HepG2 (cell line): ENCODE measurements around the gene CBX2. TPM values are rescaled to one million over a fixed set of nuclear protein-coding genes. Genes with fewer than 3 reads are reported as not detected.

Experiments used
- ARHGAP35 ChIP-seq: sonication (generic); formaldehyde crosslinking; IDR thresholded peaks from 2 replicates; pipeline ENCODE4 v1.9.0; 2022; ENCODE audit warnings: mild to moderate bottlenecking, inconsistent platforms, moderate library complexity, missing genetic modification reagents, borderline replicate concordance
- BCL6 ChIP-seq: IDR thresholded peaks from 2 replicates; pipeline ENCODE4 v1.6.1; 2016; ENCODE audit warnings: missing genetic modification reagents, missing compliant biosample characterization
- IKZF1 ChIP-seq: fragments of 450-650 bp; IDR thresholded peaks from 2 replicates; pipeline ENCODE4 v1.7.1; 2016
- KDM3A ChIP-seq: IDR thresholded peaks from 2 replicates; pipeline ENCODE4 v1.6.1; 2018; ENCODE audit warnings: low read depth, missing compliant biosample characterization
- KLF16 ChIP-seq, 2 experiments: sonication (generic) in 1 of 2; formaldehyde crosslinking in 1 of 2; IDR thresholded peaks; 2 replicates each; pipeline versions ENCODE4 v1.6.1 to v1.8.0; 2016 to 2023; ENCODE audit warnings: missing genetic modification reagents in 2 of 2, missing compliant biosample characterization in 1 of 2
- KMT2B ChIP-seq: IDR thresholded peaks from 2 replicates; pipeline ENCODE4 v1.6.1; 2016; ENCODE audit warnings: missing genetic modification reagents, missing compliant biosample characterization
- MBD4 ChIP-seq: IDR thresholded peaks from 2 replicates; pipeline ENCODE4 v1.6.1; 2012; ENCODE audit warnings: low read length, inconsistent platforms, borderline replicate concordance
- ONECUT2 ChIP-seq: sonication (generic); formaldehyde crosslinking; IDR thresholded peaks from 2 replicates; pipeline ENCODE4 v1.4.0; 2020; ENCODE audit warnings: missing genetic modification reagents
- REXO4 ChIP-seq: sonication (generic); formaldehyde crosslinking; IDR thresholded peaks from 2 replicates; pipeline ENCODE4 v1.8.0; 2022; ENCODE audit warnings: missing genetic modification reagents, mild to moderate bottlenecking, borderline replicate concordance
- RNF2 ChIP-seq: fragments of 450-650 bp; conservative IDR thresholded peaks from 2 replicates; pipeline ENCODE4 v1.6.1; 2016; ENCODE audit warnings: low read depth
- SCMH1 ChIP-seq: sonication (generic); formaldehyde crosslinking; IDR thresholded peaks from 2 replicates; pipeline ENCODE4 v1.9.0; 2021; ENCODE audit warnings: missing genetic modification reagents, mild to moderate bottlenecking, borderline replicate concordance
- TCF7L2 ChIP-seq: IDR thresholded peaks from 2 replicates; pipeline ENCODE4 v1.6.1; 2011; ENCODE audit warnings: mild to moderate bottlenecking, low read depth, low read length, moderate library complexity
- TFDP2 ChIP-seq: sonication (generic); formaldehyde crosslinking; IDR thresholded peaks from 2 replicates; pipeline ENCODE4 v1.4.0; 2020; ENCODE audit warnings: missing genetic modification reagents
- THRA ChIP-seq: sonication (generic); formaldehyde crosslinking; IDR thresholded peaks from 2 replicates; pipeline ENCODE4 v1.4.0; 2020; ENCODE audit warnings: missing genetic modification reagents, borderline replicate concordance
- ZBTB38 ChIP-seq: sonication (generic); formaldehyde crosslinking; IDR thresholded peaks from 2 replicates; pipeline ENCODE4 v1.5.1; 2020; ENCODE audit warnings: mild to moderate bottlenecking, missing genetic modification reagents
- ZFP62 ChIP-seq: sonication (generic); formaldehyde crosslinking; IDR thresholded peaks from 2 replicates; pipeline ENCODE4 v1.4.0; 2020; ENCODE audit warnings: missing genetic modification reagents
- ZFX ChIP-seq: sonication (generic); formaldehyde crosslinking; IDR thresholded peaks from 2 replicates; pipeline ENCODE4 v1.4.0; 2020; ENCODE audit warnings: mild to moderate bottlenecking, low read depth, missing genetic modification reagents, moderate library complexity
- ZNF20 ChIP-seq: sonication (generic); formaldehyde crosslinking; IDR thresholded peaks from 2 replicates; pipeline ENCODE4 v1.4.0; 2020; ENCODE audit warnings: mild to moderate bottlenecking, moderate library complexity, missing genetic modification reagents
- ZNF225 ChIP-seq: sonication (generic); formaldehyde crosslinking; IDR thresholded peaks from 2 replicates; pipeline ENCODE4 v1.4.0; 2020; ENCODE audit warnings: mild to moderate bottlenecking, missing genetic modification reagents
- ZNF235 ChIP-seq: sonication (generic); formaldehyde crosslinking; IDR thresholded peaks from 2 replicates; pipeline ENCODE4 v1.8.1; 2023; ENCODE audit warnings: mild to moderate bottlenecking, missing genetic modification reagents, borderline replicate concordance
- ZNF367 ChIP-seq: sonication (generic); formaldehyde crosslinking; IDR thresholded peaks from 2 replicates; pipeline ENCODE4 v1.4.0; 2020; ENCODE audit warnings: missing genetic modification reagents, borderline replicate concordance
- ZNF530 ChIP-seq: sonication (generic); formaldehyde crosslinking; IDR thresholded peaks from 2 replicates; pipeline ENCODE4 v1.5.0; 2020; ENCODE audit warnings: low read depth, mild to moderate bottlenecking, missing genetic modification reagents
- ZNF547 ChIP-seq: sonication (generic); formaldehyde crosslinking; IDR thresholded peaks from 2 replicates; pipeline ENCODE4 v1.5.1; 2020; ENCODE audit warnings: mild to moderate bottlenecking, missing genetic modification reagents
- ZNF746 ChIP-seq: sonication (generic); formaldehyde crosslinking; IDR thresholded peaks from 2 replicates; pipeline ENCODE4 v1.8.0; 2022; ENCODE audit warnings: mild to moderate bottlenecking, missing genetic modification reagents
- ZNF75D ChIP-seq: sonication (generic); formaldehyde crosslinking; IDR thresholded peaks from 2 replicates; pipeline ENCODE4 v1.8.1; 2023; ENCODE audit warnings: missing genetic modification reagents, mild to moderate bottlenecking, borderline replicate concordance
- ZNF784 ChIP-seq: sonication (generic); formaldehyde crosslinking; IDR thresholded peaks from 2 replicates; pipeline ENCODE4 v1.5.1; 2020; ENCODE audit warnings: missing genetic modification reagents, mild to moderate bottlenecking, borderline replicate concordance
- ZSCAN12 ChIP-seq: sonication (generic); formaldehyde crosslinking; IDR thresholded peaks from 2 replicates; pipeline ENCODE4 v1.9.0; 2021; ENCODE audit warnings: mild to moderate bottlenecking, missing genetic modification reagents
- ZSCAN29 ChIP-seq: sonication (generic); formaldehyde crosslinking; conservative IDR thresholded peaks from 2 replicates; pipeline ENCODE4 v1.4.0; 2020; ENCODE audit warnings: mild to moderate bottlenecking, missing genetic modification reagents
- polyA plus RNA-seq, 8 experiments: library from polyadenylated mRNA; depleted of rRNA in 3 of 8; stranded (reverse) in 7 of 8; unstranded in 1 of 8; fragments of >200 nt; fragmentation: Illumina TruSeq in 4 of 8; extraction: Trizol in 4 of 8; gene quantifications; 2 replicates each; pipeline versions ENCODE4 v1.2.1 to v1.2.3, GENCODE V29; 2011 to 2016; ENCODE audit warnings: low read depth in 4 of 8, missing spikeins in 1 of 8, mixed read lengths in 1 of 8; ENCODE audit not compliant: insufficient read depth in 1 of 8
- total RNA-seq, 5 experiments: library from RNA; depleted of rRNA; stranded (reverse); fragments of >200 nt; fragmentation: Illumina TruSeq; extraction: Trizol; gene quantifications; 2 replicates each; pipeline ENCODE4 v1.2.3, GENCODE V29; 2016; ENCODE audit warnings: low read depth in 1 of 5

CBX2 gene
- total and polyA plus RNA-seq, 2 of the 13 experiments (the other 11 are each of a cell fraction or from before 2014, with no cell fraction given), result 14.5 to 31.1 TPM

- TF ChIP-seq KDM3A, result 0 out of 2 replicates have a peak, but pooled peaks have one; percentile 70
- peak; percentile 78; the same call in 1 of the 2 replicates for TF ChIP-seq ZSCAN12
- peak; percentile 84; the same call in 1 of the 2 replicates for TF ChIP-seq RNF2
- no peak for TF ChIP-seq ONECUT2 (CRISPR knock-in tag)
- TF ChIP-seq ZFP62 (CRISPR knock-in tag), result no peak
- 0 out of 2 replicates have a peak, but pooled peaks have one; percentile 85 for TF ChIP-seq REXO4 (CRISPR knock-in tag)
- peak in 1 of 2 experiments; percentile 94; a peak in 2 of 4 replicates for TF ChIP-seq KLF16 (CRISPR knock-in tag; IDR thresholded peaks at IDR 0.05)
- peak; percentile 76 for TF ChIP-seq ZFX (CRISPR knock-in tag)
- peak; percentile 78; the same call in 1 of the 2 replicates for TF ChIP-seq ZNF784 (CRISPR knock-in tag)
- TF ChIP-seq ZNF225 (CRISPR knock-in tag), result peak; percentile 85; the same call in 1 of the 2 replicates
- no peak for TF ChIP-seq TCF7L2
- peak; percentile 95 for TF ChIP-seq ZNF547 (CRISPR knock-in tag)
- TF ChIP-seq THRA (CRISPR knock-in tag), result no peak
- peak; percentile 42; the same call in 1 of the 2 replicates for TF ChIP-seq KMT2B (CRISPR knock-in tag)
- peak; percentile 54; the same call in 1 of the 2 replicates for TF ChIP-seq ZNF367 (CRISPR knock-in tag)
- peak; percentile 89 for TF ChIP-seq ZNF235 (CRISPR knock-in tag)
- TF ChIP-seq ZBTB38 (CRISPR knock-in tag), result peak; percentile 93
- TF ChIP-seq BCL6 (CRISPR knock-in tag), result peak; percentile 66
- no peak for TF ChIP-seq IKZF1
- peak; percentile 94 for TF ChIP-seq ARHGAP35
- TF ChIP-seq ZNF75D (CRISPR knock-in tag), result 0 out of 2 replicates have a peak, but pooled peaks have one; percentile 53
- 0 out of 2 replicates have a peak, but pooled peaks have one; percentile 32 for TF ChIP-seq ZSCAN29
- peak; percentile 77; the same call in 1 of the 2 replicates for TF ChIP-seq ZNF20 (CRISPR knock-in tag)
- peak; percentile 90 for TF ChIP-seq TFDP2 (CRISPR knock-in tag)
- no peak for TF ChIP-seq SCMH1 (CRISPR knock-in tag)
- TF ChIP-seq ZNF530 (CRISPR knock-in tag), result peak; percentile 90
- peak; percentile 80; the same call in 1 of the 2 replicates for TF ChIP-seq ZNF746 (CRISPR knock-in tag)
- TF ChIP-seq MBD4, result no peak
Observed at GRCh38 chr17:79803997-79804855, 26.3 kb downstream of the CBX2 start (continued).
